ENCODE measurements around the gene RAPGEF1.

GRCh38 chr9:131673068-131673467 lies 66.8 kb downstream of the RAPGEF1 start:
- no peak for TF ChIP-seq CTCF (IDR thresholded peaks at IDR 0.05)
- no peak for TF ChIP-seq POLR2A (IDR thresholded peaks at IDR 0.05)
